GM12875 (cell line): ENCODE data around the gene COL25A1.

Experiments used
- H3K4me3 ChIP-seq: one replicate; pipeline ENCODE4 v1.5.1; 2011; ENCODE audit warnings: low read depth, low read length, control low read depth
- CTCF ChIP-seq: IDR thresholded peaks from 2 replicates; pipeline ENCODE4 v1.5.1; 2011; ENCODE audit warnings: low read depth, mild to moderate bottlenecking, control low read depth, inconsistent platforms, low read length, moderate library complexity, borderline replicate concordance; ENCODE audit not compliant: insufficient read depth

Gene COL25A1

DNA sequence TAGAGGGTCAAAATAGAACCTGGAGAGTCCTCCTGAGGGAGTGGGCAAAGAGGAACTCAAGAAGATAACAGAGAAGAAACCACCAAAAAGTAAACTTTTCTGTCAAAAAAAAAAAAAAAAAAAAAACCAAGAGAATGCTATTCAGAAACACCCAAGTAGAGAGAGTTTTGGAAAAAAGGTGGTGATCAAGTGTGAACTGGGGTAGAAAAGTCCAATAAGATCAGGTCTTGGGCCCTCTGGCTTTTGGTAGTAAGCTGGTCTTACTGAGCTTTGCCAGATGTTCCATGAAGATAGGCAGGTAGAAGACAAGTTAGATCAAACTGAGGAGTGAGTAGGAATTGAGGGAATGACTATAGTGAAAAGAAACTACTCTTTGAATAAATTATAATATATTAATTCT lies 167.5 kb downstream of the COL25A1 start:
- TF ChIP-seq CTCF: no peak
- no peak overlapping the region for H3K4me3 ChIP-seq

DNA sequence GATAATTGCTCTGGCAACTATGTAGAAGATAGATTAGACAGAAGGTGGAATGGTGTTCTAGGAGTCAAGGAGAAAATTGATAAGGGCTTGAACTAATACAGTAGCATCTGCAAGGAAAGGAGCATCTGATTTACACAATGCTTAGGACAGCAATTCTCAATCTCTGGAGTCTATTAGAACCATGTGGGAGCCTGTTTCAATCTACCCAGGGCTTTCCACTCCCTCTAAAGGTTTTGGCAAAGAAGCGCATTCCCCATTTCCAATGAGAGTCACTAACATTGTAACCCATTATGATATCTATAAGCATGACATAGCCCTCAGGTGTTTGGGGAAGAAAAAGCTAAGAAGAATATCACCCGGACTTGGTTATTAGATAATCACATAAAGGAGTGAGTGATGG lies 168.2 kb downstream of the COL25A1 start:
- no peak overlapping the region for H3K4me3 ChIP-seq
- no peak for TF ChIP-seq CTCF

DNA sequence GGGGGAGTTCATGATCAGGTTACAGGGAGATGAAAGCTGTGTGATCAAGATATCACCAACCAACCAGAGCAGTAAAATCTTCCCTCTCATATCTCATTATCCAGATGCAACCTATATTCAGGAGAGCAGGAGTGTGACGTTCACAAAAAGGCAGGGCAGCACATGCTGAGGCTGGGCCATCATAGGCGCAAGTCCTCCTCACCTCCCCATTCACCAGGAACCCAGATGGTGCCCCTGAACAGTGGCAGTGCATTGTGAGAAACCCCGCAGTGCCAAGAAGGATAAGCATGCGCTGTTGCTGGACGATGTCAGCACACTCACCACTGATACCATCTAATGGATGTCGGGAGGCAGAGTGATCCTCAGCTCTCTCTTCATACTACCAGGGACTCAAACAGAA lies 170.9 kb downstream of the COL25A1 start:
- H3K4me3 ChIP-seq: no peak overlapping the region
- no peak for TF ChIP-seq CTCF

DNA sequence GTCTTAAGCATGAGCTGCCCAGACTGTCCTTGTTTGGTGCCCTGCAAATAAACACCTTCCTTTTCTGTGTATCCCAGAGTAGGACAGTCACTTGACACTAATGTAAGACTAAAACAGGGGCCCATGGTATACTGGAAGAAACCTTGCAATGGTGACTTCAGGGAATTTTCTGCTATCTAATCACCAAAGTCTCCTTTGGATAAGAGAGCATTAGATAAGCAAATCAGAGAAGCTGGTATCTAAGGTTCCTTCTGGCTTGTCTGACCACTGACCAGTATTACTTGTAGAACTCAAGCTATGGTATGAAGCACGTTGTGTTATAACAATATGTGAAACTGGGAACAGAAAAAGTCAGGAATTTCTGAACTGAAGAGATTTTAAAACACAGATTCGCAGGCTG lies 173.9 kb downstream of the COL25A1 start:
- no peak overlapping the region for H3K4me3 ChIP-seq
- no peak for TF ChIP-seq CTCF

- no peak overlapping the region for H3K4me3 ChIP-seq
- no peak for TF ChIP-seq CTCF
Observed at GRCh38 chr4:109127866-109128265, 174.6 kb downstream of the COL25A1 start.

DNA sequence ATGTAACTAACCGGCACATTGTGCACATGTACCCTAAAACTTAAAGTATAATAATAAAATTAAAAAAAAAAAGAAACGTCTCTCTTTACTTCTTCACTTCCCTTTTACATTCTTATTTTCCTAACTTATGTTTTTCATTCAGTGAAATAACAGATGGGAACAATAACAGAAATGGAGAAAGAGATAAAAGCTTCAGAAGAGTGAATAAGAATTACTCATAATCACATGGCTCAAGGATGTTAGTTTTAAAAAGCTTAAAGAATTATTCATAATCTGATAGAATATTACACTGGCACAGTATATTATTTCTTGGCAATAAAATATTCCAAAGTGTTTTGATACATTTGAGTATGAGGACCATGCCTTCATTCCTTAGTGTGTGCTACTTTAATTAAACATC lies 175.6 kb downstream of the COL25A1 start:
- no peak for TF ChIP-seq CTCF
- H3K4me3 ChIP-seq: no peak overlapping the region

DNA sequence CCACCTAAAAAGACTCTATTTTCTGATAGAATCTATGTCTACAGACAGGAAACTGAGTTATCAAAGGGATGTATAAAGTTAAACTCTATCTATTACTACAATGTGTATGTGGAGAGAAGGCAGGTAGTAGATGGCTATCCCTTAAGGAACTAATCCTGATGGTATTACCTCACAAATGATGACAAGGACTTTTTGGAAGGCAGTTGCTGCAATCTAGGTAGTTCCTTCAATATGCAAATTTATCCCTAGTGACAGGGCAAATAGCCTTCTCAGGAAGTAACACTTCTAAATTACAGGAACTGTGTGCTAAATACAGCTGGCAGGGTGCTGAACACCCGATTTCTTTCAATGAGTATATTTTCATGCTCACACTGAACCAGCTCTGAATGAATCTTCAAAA lies 177.4 kb downstream of the COL25A1 start:
- H3K4me3 ChIP-seq: no peak overlapping the region
- no peak for TF ChIP-seq CTCF
